ENCODE measurements around the gene PLCG2. TPM values are rescaled to one million over a fixed set of nuclear protein-coding genes. Genes with fewer than 3 reads are reported as not detected.
A peak's percentile ranks its signal among the peaks of the same experiment; 100 is the strongest.

Gene PLCG2
- total and polyA plus RNA-seq, 2 of the 8 experiments (the other 6 are each of a cell fraction or from before 2014, with no cell fraction given): 6.1 to 6.9 TPM

DNA sequence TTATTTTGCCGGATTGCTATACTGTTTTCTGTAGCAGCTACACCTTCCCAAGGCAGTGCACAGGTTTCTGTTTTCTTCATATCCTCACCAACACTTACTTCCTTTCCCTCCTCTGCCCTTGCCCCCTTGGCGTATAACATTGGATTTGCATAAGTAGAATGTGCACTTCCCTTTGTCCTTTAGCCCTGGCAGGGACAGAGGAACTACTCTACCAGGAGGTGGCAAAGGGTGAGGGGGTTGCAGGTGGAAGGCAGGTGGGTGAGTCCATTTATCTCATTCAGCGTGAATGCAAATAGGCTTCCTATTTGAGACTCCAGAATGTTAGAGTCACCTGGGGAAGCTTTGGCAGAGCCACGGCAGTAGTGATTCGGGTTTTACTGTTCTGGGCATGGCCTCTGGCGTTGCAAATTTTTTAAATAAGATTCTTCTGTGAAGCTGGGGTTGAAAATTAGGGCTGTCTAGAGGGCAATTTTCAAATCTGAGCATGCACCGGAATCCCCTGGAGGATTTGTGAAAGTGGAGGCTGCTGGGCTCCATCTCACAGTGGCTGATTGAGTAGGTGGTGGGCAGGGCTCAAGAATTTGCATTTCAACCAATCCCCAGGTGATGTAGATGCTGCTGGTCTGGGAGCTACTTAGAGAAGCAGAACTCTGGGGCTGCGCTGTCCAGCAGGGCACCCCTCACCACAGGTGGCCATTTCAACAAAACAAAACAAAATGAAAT is 84.7 kb downstream of the PLCG2 start:
- Histone ChIP-seq H3K27me3 (replicated peaks in 1 of 4; ENCODE audit: control insufficient read depth in 3 of 4, extremely low read depth in 1 of 4, insufficient read depth in 3 of 4, low read length in 3 of 4) (no peaks in the 10 kb centered on the region), H3K27ac (ENCODE audit: low read depth, low read length) (no peak overlapping the region), H3K9ac (replicated peaks in 1 of 4; ENCODE audit: extremely low read depth in 1 of 4, low read depth in 3 of 4, low read length in 3 of 4) (no peak overlapping the region; a peak in 1 of 7 replicates), H3K4ac (replicated peaks; ENCODE audit: insufficient read length, low read depth, low read length) (no peak overlapping the region), H3K18ac (ENCODE audit: extremely low read depth, low read length) (no peak overlapping the region), H2AK5ac (ENCODE audit: low read depth, low read length) (no peak overlapping the region), H2AFZ (ENCODE audit: low read length) (no peak overlapping the region), H2BK5ac (ENCODE audit: low read depth, low read length) (no peak overlapping the region), H3K36me3 (ENCODE audit: control insufficient read depth in 2 of 4, insufficient read depth in 4 of 4, low read length in 3 of 4) (no peaks in the 10 kb centered on the region), H3K79me2 (ENCODE audit: control insufficient read depth in 1 of 2, insufficient read depth in 2 of 2, low read length in 2 of 2) (no peaks in the 10 kb centered on the region), H3K4me2 (ENCODE audit: insufficient read depth in 1 of 2, low read depth in 2 of 2, low read length in 2 of 2) (peak overlapping the region; percentile 50 to 52), H2BK15ac (ENCODE audit: low read length) (peak overlapping the region; percentile 9; the same call in 1 of the 2 replicates), H3K14ac (ENCODE audit: insufficient read length) (no peak overlapping the region), H3K23ac (ENCODE audit: insufficient read length) (no peak overlapping the region), H4K20me1 (replicated peaks in 1 of 2; ENCODE audit: control insufficient read depth in 1 of 2, insufficient read depth in 2 of 2, low read length in 2 of 2) (no peaks in the 10 kb centered on the region), H3K4me3 (ENCODE audit: extremely low read depth in 1 of 4, insufficient read depth in 2 of 4, low read depth in 3 of 4, low read length in 4 of 4) (peak overlapping the region in 3 of 4 experiments; percentile 2 to 23 (median 2); a peak in 3 of 8 replicates), H3K56ac (replicated peaks; ENCODE audit: insufficient read length, low read depth, low read length) (no peak overlapping the region), H4K91ac (replicated peaks; ENCODE audit: insufficient read length, low read length) (peak overlapping the region; percentile 56), H3K79me1 (ENCODE audit: low read depth, low read length) (no peaks in the 10 kb centered on the region), H2BK20ac (ENCODE audit: low read length) (no peak overlapping the region; the same call in 1 of the 2 replicates), H3K4me1 (replicated peaks in 1 of 4; ENCODE audit: control insufficient read depth in 3 of 4, insufficient read depth in 4 of 4, low read length in 3 of 4) (peaks cover 0 to 20% (median 13%) of the 10 kb centered on the region in 4 experiments; a peak in 6 of 7 replicates), H3K9me3 (ENCODE audit: insufficient read depth in 2 of 2, low read depth in 1 of 2, low read length in 1 of 2) (no peaks in the 10 kb centered on the region), H2BK120ac (replicated peaks; ENCODE audit: low read depth, low read length) (no peak overlapping the region), H4K5ac (ENCODE audit: insufficient read length, low read depth, low read length) (no peak overlapping the region), H2BK12ac (ENCODE audit: low read depth, low read length) (no peak overlapping the region; the same call in 1 of the 2 replicates), H3K23me2 (ENCODE audit: low read depth, low read length) (no peaks in the 10 kb centered on the region), H4K8ac (ENCODE audit: extremely low read depth, insufficient read depth, low read length) (no peak overlapping the region)
- ChIA-PET CTCF (ENCODE audit: partially characterized antibody) (interaction anchor here (0.6 to 7.6 kb wide), 6 partner anchors 8 to 773 kb away, joined by 3 to 78 read pairs (median 12); no protein-coding TSS in a partner anchor), POLR2A (ENCODE audit: partially characterized antibody) (interaction anchor here (0.8 to 2.3 kb wide), 3 partner anchors 8 to 10 kb away, joined by 3 to 5 read pairs (median 3); no protein-coding TSS in a partner anchor)
- no peak for DNase-seq (ENCODE audit: low read depth in 1 of 2, low spot score in 2 of 2)
- TF ChIP-seq EGR1 (IDR thresholded peaks at IDR 0.05; ENCODE audit: borderline replicate concordance, low read depth, low read length): no peak
- no peak for TF ChIP-seq SP4 (IDR thresholded peaks at IDR 0.05; ENCODE audit: low read length)
- no peak for TF ChIP-seq POU5F1 (IDR thresholded peaks at IDR 0.05; ENCODE audit: low read depth, low read length)
- TF ChIP-seq CBX8 (IDR thresholded peaks at IDR 0.05; ENCODE audit: borderline replicate concordance, low read depth, low read length): no peak
- no peak for TF ChIP-seq PHF8 (conservative IDR thresholded peaks at IDR 0.05; ENCODE audit: low read depth, low read length)
- TF ChIP-seq POLR2A (IDR thresholded peaks at IDR 0.05; ENCODE audit: control extremely low read depth in 1 of 2, low read depth in 2 of 2, low read length in 2 of 2): no peak
- FAIRE-seq: peak; percentile 91
- WGBS, 2 experiments (ENCODE audit: extremely low coverage in 1 of 2, insufficient coverage in 1 of 2, insufficient read length in 1 of 2, insufficient replicate concordance in 2 of 2, low coverage in 1 of 2, low lambda C conversion rate in 2 of 2, missing lambda C conversion rate in 1 of 2): 47% methylated on average over 8 of the region's 8 CpGs; no CpG with 5 or more reads in 1 of the 2 experiments
